Keratinocyte (primary cell): ENCODE data around the gene ULK2. TPM values are rescaled to one million over a fixed set of nuclear protein-coding genes. Genes with fewer than 3 reads are reported as not detected.

ENCODE experiments used
- DNase-seq: peaks from one replicate; pipeline ENCODE4 v3.0.0-alpha.2; 2011; ENCODE audit warnings: low read depth, missing footprints, low spot score
- FAIRE-seq: peaks from 2 replicates; lab custom pipeline; 2011; peaks lifted over from hg19 to GRCh38; lab: Jason Lieb, UNC
- H2AFZ ChIP-seq: 2 replicates; pipeline ENCODE4 v1.6.0; 2012; ENCODE audit warnings: low read length, control low read depth, inconsistent platforms; ENCODE audit not compliant: control insufficient read depth
- H3K27ac ChIP-seq: 2 replicates; pipeline ENCODE4 v1.5.1; 2011; ENCODE audit warnings: low read length; ENCODE audit not compliant: control insufficient read depth, insufficient read depth
- H3K27me3 ChIP-seq: 3 replicates; pipeline ENCODE4 v1.6.0; 2011; ENCODE audit warnings: low read length; ENCODE audit not compliant: control insufficient read depth, insufficient read depth; ENCODE audit errors: extremely low read depth
- H3K36me3 ChIP-seq, 2 experiments: 2 replicates in 1 of 2; 3 replicates in 1 of 2; pipeline ENCODE4 v1.5.1; 2011; ENCODE audit warnings: low read length in 2 of 2, mild to moderate bottlenecking in 1 of 2; ENCODE audit not compliant: control insufficient read depth in 2 of 2, insufficient read depth in 2 of 2; ENCODE audit errors: extremely low read depth in 1 of 2
- H3K4me1 ChIP-seq: 3 replicates; pipeline ENCODE4 v1.5.1; 2011; ENCODE audit warnings: low read length; ENCODE audit not compliant: control insufficient read depth, insufficient read depth; ENCODE audit errors: extremely low read depth
- H3K4me2 ChIP-seq: 3 replicates; pipeline ENCODE4 v1.6.0; 2011; ENCODE audit warnings: low read depth, low read length; ENCODE audit not compliant: control insufficient read depth, insufficient read depth; ENCODE audit errors: extremely low read depth
- H3K4me3 ChIP-seq, 3 experiments: fragments of 200-600 bp in 1 of 3; sonication (generic) in 1 of 3; 2 replicates in 2 of 3; 3 replicates in 1 of 3; pipeline ENCODE4 v1.5.1; 2011 to 2016; ENCODE audit warnings: low read length in 3 of 3, mild to moderate bottlenecking in 3 of 3, control low read depth in 2 of 3, inconsistent platforms in 1 of 3, low read depth in 1 of 3, mixed read lengths in 1 of 3, mixed run types in 1 of 3, moderate library complexity in 1 of 3; ENCODE audit not compliant: control insufficient read depth in 2 of 3, insufficient read depth in 2 of 3; ENCODE audit errors: extremely low read depth in 1 of 3
- H3K79me2 ChIP-seq: 2 replicates; pipeline ENCODE4 v1.6.0; 2012; ENCODE audit warnings: low read length; ENCODE audit not compliant: control insufficient read depth, insufficient read depth
- H3K9ac ChIP-seq: 3 replicates; pipeline ENCODE4 v1.6.0; 2011; ENCODE audit warnings: low read length; ENCODE audit not compliant: control insufficient read depth, insufficient read depth; ENCODE audit errors: extremely low read depth
- H3K9me1 ChIP-seq: 3 replicates; pipeline ENCODE4 v1.6.0; 2011; ENCODE audit warnings: low read length; ENCODE audit not compliant: control insufficient read depth, insufficient read depth; ENCODE audit errors: extremely low read depth
- H3K9me3 ChIP-seq: 2 replicates; pipeline ENCODE4 v1.5.1; 2012; ENCODE audit warnings: low read depth, low read length; ENCODE audit not compliant: control insufficient read depth
- H4K20me1 ChIP-seq: 3 replicates; pipeline ENCODE4 v1.6.0; 2011; ENCODE audit warnings: low read length; ENCODE audit not compliant: control insufficient read depth, insufficient read depth; ENCODE audit errors: extremely low read depth
- EZH2 ChIP-seq: IDR thresholded peaks from one replicate; pipeline ENCODE4 v1.6.1; 2012; ENCODE audit warnings: inconsistent platforms, mild to moderate bottlenecking, low read length, moderate library complexity
- dilution Hi-C: fragments of 300-500 bp; cut with MboI; formaldehyde crosslinking; loops from one replicate; pipeline ENCODE4 v1.7.0; 2020; ENCODE audit warnings: low sequenced_read_pairs; ENCODE audit not compliant: extremely low pct_ligation_motif_present
- polyA plus RNA-seq, 5 experiments: library from polyadenylated mRNA; depleted of rRNA in 3 of 5; stranded (reverse) in 3 of 5; stranded (forward) in 1 of 5; unstranded in 1 of 5; fragments of >200 nt; gene quantifications; 1 replicate in 1 of 5; 2 replicates in 3 of 5; 3 replicates in 1 of 5; pipeline versions ENCODE4 v1.2.1 to v1.2.3, GENCODE V29; 2011 to 2012; ENCODE audit warnings: missing spikeins in 2 of 5, low read depth in 1 of 5, low replicate concordance in 1 of 5
- TF ChIP-seq, protein P1 (sequence below), 3 experiments: IDR thresholded peaks in 1 of 3; conservative IDR thresholded peaks in 1 of 3; optimal IDR thresholded peaks in 1 of 3; 2 replicates in 2 of 3; 3 replicates in 1 of 3; pipeline versions ENCODE3 to v1.5.1; 2011; ENCODE audit warnings: low read length in 3 of 3, mild to moderate bottlenecking in 3 of 3, moderate library complexity in 2 of 3, control low read depth in 1 of 3, inconsistent platforms in 1 of 3; ENCODE audit not compliant: insufficient read depth in 2 of 3; ENCODE audit errors: extremely low read depth in 1 of 3

The ULK2 gene
- polyA plus RNA-seq, 1 donor (not counting 4 experiments of a cell fraction or from before 2014, with no cell fraction given), result 22.1 TPM

DNA sequence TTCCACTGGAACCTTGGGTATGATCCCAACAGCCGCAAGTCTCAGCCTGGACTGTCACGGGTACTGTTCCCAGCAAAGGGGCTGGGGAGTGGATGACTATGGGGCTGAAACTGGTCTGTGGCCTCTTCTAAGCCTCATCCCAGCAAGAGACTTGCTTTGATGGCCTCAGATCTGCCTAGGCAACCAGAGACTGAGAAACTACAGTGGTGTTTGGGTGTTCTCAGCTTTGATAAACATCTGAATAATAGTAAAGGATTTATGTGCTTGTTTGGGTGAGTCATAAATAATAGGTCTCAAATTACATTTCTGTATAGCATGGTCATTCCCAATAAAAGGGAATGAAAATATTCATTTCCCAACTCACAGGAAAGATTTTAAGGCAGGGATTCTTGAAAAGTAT, 30.2 kb upstream of the ULK2 start:
- no peak overlapping the region for H3K4me3 ChIP-seq
- no peak for TF ChIP-seq EZH2
- TF ChIP-seq, protein P1, sequence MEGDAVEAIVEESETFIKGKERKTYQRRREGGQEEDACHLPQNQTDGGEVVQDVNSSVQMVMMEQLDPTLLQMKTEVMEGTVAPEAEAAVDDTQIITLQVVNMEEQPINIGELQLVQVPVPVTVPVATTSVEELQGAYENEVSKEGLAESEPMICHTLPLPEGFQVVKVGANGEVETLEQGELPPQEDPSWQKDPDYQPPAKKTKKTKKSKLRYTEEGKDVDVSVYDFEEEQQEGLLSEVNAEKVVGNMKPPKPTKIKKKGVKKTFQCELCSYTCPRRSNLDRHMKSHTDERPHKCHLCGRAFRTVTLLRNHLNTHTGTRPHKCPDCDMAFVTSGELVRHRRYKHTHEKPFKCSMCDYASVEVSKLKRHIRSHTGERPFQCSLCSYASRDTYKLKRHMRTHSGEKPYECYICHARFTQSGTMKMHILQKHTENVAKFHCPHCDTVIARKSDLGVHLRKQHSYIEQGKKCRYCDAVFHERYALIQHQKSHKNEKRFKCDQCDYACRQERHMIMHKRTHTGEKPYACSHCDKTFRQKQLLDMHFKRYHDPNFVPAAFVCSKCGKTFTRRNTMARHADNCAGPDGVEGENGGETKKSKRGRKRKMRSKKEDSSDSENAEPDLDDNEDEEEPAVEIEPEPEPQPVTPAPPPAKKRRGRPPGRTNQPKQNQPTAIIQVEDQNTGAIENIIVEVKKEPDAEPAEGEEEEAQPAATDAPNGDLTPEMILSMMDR (optimal IDR thresholded peaks at IDR 0.05 in 1 of 3, IDR thresholded peaks at IDR 0.05 in 1 of 3, conservative IDR thresholded peaks at IDR 0.05 in 1 of 3; ENCODE audit: extremely low read depth in 1 of 3, insufficient read depth in 2 of 3, low read length in 3 of 3), result no peak
- no peak overlapping the region for H3K27ac ChIP-seq
- no peaks in the 10 kb centered on the region for H3K27me3 ChIP-seq
- no peak overlapping the region for H2AFZ ChIP-seq
- dilution Hi-C loops, result no loop called here
- no peaks in the 10 kb centered on the region for H3K9me1 ChIP-seq
- H4K20me1 ChIP-seq, result no peaks in the 10 kb centered on the region
- DNase-seq, result no peak
- H3K4me2 ChIP-seq, result no peak overlapping the region
- no peaks in the 10 kb centered on the region for H3K79me2 ChIP-seq
- FAIRE-seq, result no peak
- peaks cover 16% of the 10 kb centered on the region for H3K4me1 ChIP-seq
- H3K9me3 ChIP-seq, result no peaks in the 10 kb centered on the region
- H3K9ac ChIP-seq, result no peak overlapping the region
- peaks cover 0 to 3% of the 10 kb centered on the region in 2 experiments for H3K36me3 ChIP-seq

DNA sequence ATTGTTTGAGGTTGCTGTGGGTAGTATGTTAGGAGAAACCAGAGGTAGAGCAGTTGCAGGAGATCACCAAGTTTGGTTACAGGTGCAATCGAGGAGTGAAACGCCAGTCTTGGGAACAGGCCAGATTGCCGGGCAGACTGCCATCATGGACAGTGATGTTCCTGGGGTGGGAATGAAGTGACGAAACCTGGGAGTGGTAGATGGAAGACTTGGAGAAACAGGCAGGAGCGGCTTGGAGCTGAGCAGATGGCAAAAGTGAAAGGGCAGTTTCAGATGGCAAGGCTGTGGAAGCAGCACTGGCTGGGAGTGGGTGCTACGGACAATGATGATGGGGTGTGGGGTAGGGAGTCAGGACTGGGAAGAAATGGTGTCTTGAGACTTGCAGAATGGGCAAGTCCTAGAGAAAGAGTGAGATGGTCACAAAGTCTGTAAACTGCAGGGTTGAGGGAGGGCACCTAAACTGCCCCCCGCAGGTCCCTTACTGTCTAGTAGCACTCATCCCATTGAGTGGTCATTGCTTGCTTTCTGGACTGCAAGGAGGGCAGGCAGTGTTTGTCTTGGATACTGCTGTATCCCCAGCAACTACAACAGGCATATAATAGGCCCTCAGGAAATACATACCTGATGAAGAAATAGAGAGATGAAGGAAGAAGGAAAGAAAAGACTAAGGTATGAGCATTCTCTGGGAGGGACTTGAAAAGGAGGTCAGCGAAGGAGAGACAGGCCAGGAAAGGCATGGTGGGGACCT, 29.5 kb upstream of the ULK2 start:
- Histone ChIP-seq H3K4me1 (peaks cover 16% of the 10 kb centered on the region), H3K9me3 (no peaks in the 10 kb centered on the region), H2AFZ (no peak overlapping the region), H3K79me2 (no peaks in the 10 kb centered on the region), H3K36me3 (peaks cover 0 to 3% of the 10 kb centered on the region in 2 experiments), H3K9me1 (no peaks in the 10 kb centered on the region), H3K4me2 (no peak overlapping the region), H4K20me1 (no peaks in the 10 kb centered on the region), H3K27me3 (no peaks in the 10 kb centered on the region), H3K9ac (no peak overlapping the region), H3K27ac (no peak overlapping the region), H3K4me3 (no peak overlapping the region)
- dilution Hi-C loops, result no loop called here
- DNase-seq (no peak), FAIRE-seq (no peak)
- TF ChIP-seq, protein P1 (optimal IDR thresholded peaks at IDR 0.05 in 1 of 3, IDR thresholded peaks at IDR 0.05 in 1 of 3, conservative IDR thresholded peaks at IDR 0.05 in 1 of 3; ENCODE audit: extremely low read depth in 1 of 3, insufficient read depth in 2 of 3, low read length in 3 of 3), result no peak
- no peak for TF ChIP-seq EZH2
